HepG2 (cell line): Measurements from ENCODE around the gene ATP1A2. TPM values are rescaled to one million over a fixed set of nuclear protein-coding genes. Genes with fewer than 3 reads are reported as not detected.

Experiments
- ATAC-seq: fragments of 200-7000 bp; cut with Tn5 transposase; 3 replicates; pipeline ENCODE4 v1.9.1; 2020; ENCODE audit warnings: mild to moderate bottlenecking, moderate library complexity
- BruUV-seq: library from RNA; stranded (reverse); fragments of 400-500 nt; replicated peaks from 2 replicates; lab custom pipeline; 2021; lab: Mats Ljungman, UMichigan
- CTCF ChIA-PET: fragments of 300-600 bp; formaldehyde crosslinking; extraction: SDS; loops from one replicate; lab custom pipeline; 2021; ENCODE audit warnings: low total read pairs, inconsistent platforms, low intra/inter-chr PET ratio; lab: Yijun Ruan, JAX
- POLR2A ChIA-PET: fragments of 350-600 bp; sonication (Branson Sonifier 250); formaldehyde crosslinking; loops from one replicate; lab custom pipeline; 2020; ENCODE audit warnings: antibody characterized with exemption, inconsistent platforms; lab: Yijun Ruan, JAX
- DNase-seq: peaks from one replicate; pipeline ENCODE4 v3.0.0-alpha.2; 2015; ENCODE audit warnings: low spot score
- FAIRE-seq: peaks from 3 replicates; lab custom pipeline; 2011; peaks lifted over from hg19 to GRCh38; lab: Jason Lieb, UNC
- H2AFZ ChIP-seq: one replicate; pipeline ENCODE4 v1.6.1; 2011; ENCODE audit warnings: low read length, inconsistent platforms
- H3K27ac ChIP-seq: fragments of 300-600 bp; 3 replicates; pipeline ENCODE4 v1.8.0; 2011; ENCODE audit warnings: mixed run types, mild to moderate bottlenecking, mixed read lengths, low read length, inconsistent platforms; ENCODE audit not compliant: insufficient read depth; ENCODE audit errors: extremely low read length
- H3K27me3 ChIP-seq, 2 experiments: fragments of 200-600 bp in 1 of 2; 2 replicates in 1 of 2; 3 replicates in 1 of 2; pipeline versions ENCODE4 v1.6.0 to v1.8.0; 2011; ENCODE audit warnings: low read length in 2 of 2, mild to moderate bottlenecking in 2 of 2, moderate library complexity in 2 of 2, inconsistent platforms in 1 of 2; ENCODE audit not compliant: insufficient read depth in 2 of 2, control insufficient read depth in 1 of 2
- H3K36me3 ChIP-seq, 2 experiments: fragments of 200-600 bp in 1 of 2; replicated peaks in 1 of 2; 2 replicates in 1 of 2; 3 replicates in 1 of 2; pipeline versions ENCODE4 v1.5.1 to v1.8.0; 2011; ENCODE audit warnings: low read length in 2 of 2, inconsistent platforms in 1 of 2; ENCODE audit not compliant: insufficient read depth in 2 of 2, control insufficient read depth in 1 of 2
- H3K4me1 ChIP-seq: 2 replicates; pipeline ENCODE4 v1.5.1; 2012; ENCODE audit warnings: low read length, inconsistent platforms; ENCODE audit not compliant: insufficient read depth
- H3K4me2 ChIP-seq: 2 replicates; pipeline ENCODE4 v1.6.0; 2011; ENCODE audit warnings: low read depth, low read length, inconsistent platforms
- H3K4me3 ChIP-seq, 3 experiments: fragments of 200-600 bp in 1 of 3; sonication (generic), shearing (Covaris generic) in 1 of 3; replicated peaks in 1 of 3; 2 replicates each; pipeline ENCODE4 v1.5.1; 2011 to 2016; ENCODE audit warnings: low read length in 3 of 3, inconsistent platforms in 2 of 3, low read depth in 2 of 3, mild to moderate bottlenecking in 2 of 3, control low read depth in 1 of 3, mixed read lengths in 1 of 3; ENCODE audit not compliant: insufficient read depth in 1 of 3
- H3K79me2 ChIP-seq: one replicate; pipeline ENCODE4 v1.6.1; 2011; ENCODE audit warnings: low read length, inconsistent platforms; ENCODE audit not compliant: insufficient read depth
- H3K9ac ChIP-seq: 2 replicates; pipeline ENCODE4 v1.6.0; 2011; ENCODE audit warnings: mild to moderate bottlenecking, low read depth, low read length, inconsistent platforms; ENCODE audit not compliant: insufficient read depth
- H3K9me3 ChIP-seq: 2 replicates; pipeline ENCODE4 v1.5.1; 2012; ENCODE audit warnings: mild to moderate bottlenecking, low read length
- H4K20me1 ChIP-seq: 2 replicates; pipeline ENCODE4 v1.6.0; 2011; ENCODE audit warnings: inconsistent platforms, mild to moderate bottlenecking, low read length, moderate library complexity; ENCODE audit not compliant: insufficient read depth
- CEBPB ChIP-seq: IDR thresholded peaks from 2 replicates; pipeline ENCODE4 v1.6.1; 2011; ENCODE audit warnings: low read depth, low read length, improper control_type of control experiment, borderline replicate concordance
- EHMT2 ChIP-seq: fragments of 200-600 bp; sonication (generic); IDR thresholded peaks from 2 replicates; pipeline ENCODE4 v1.7.0; 2017; ENCODE audit warnings: antibody characterized with exemption, low read depth, low read length, borderline replicate concordance
- KAT2B ChIP-seq: fragments of 150-350 bp; IDR thresholded peaks from 2 replicates; pipeline ENCODE4 v1.6.1; 2014; ENCODE audit warnings: low read depth, low read length, borderline replicate concordance
- MNT ChIP-seq: fragments of 450-650 bp; IDR thresholded peaks from 2 replicates; pipeline ENCODE4 v1.6.1; 2016
- NR1H2 ChIP-seq: sonication (generic); formaldehyde crosslinking; IDR thresholded peaks from 2 replicates; pipeline ENCODE4 v1.8.1; 2022; ENCODE audit warnings: low read depth, missing genetic modification reagents, borderline replicate concordance
- ZNF296 ChIP-seq: sonication (generic); formaldehyde crosslinking; conservative IDR thresholded peaks from 2 replicates; pipeline ENCODE4 v1.5.0; 2020; ENCODE audit warnings: mild to moderate bottlenecking, missing genetic modification reagents
- ZZZ3 ChIP-seq: sonication (generic); formaldehyde crosslinking; IDR thresholded peaks from 2 replicates; pipeline ENCODE4 v1.4.0; 2020; ENCODE audit warnings: missing genetic modification reagents, mild to moderate bottlenecking, borderline replicate concordance
- WGBS: methylation state at CpG from one replicate; pipeline ENCODE4 v1.1.6; 2017; ENCODE audit warnings: low lambda C conversion rate; 5-methylcytosine and 5-hydroxymethylcytosine counted together
- in situ Hi-C: cut with HindIII; loops from 2 replicates; pipeline ENCODE4 v1.10.0; 2017; ENCODE audit warnings: low pct_unique_long_range_greater_than_20kb; ENCODE audit not compliant: extremely low pct_ligation_motif_present
- intact Hi-C: fragments of 100-400 bp; cut with micrococcal nuclease; formaldehyde crosslinking; loops from one replicate; pipeline ENCODE4 v1.10.0; 2022; ENCODE audit not compliant: unreplicated experiment
- polyA plus RNA-seq, 8 experiments: library from polyadenylated mRNA; depleted of rRNA in 3 of 8; stranded (reverse) in 7 of 8; unstranded in 1 of 8; fragments of >200 nt; fragmentation: Illumina TruSeq in 4 of 8; extraction: Trizol in 4 of 8; gene quantifications; 2 replicates each; pipeline versions ENCODE4 v1.2.1 to v1.2.3, GENCODE V29; 2011 to 2016; ENCODE audit warnings: low read depth in 4 of 8, missing spikeins in 1 of 8, mixed read lengths in 1 of 8; ENCODE audit not compliant: insufficient read depth in 1 of 8
- total RNA-seq, 5 experiments: library from RNA; depleted of rRNA; stranded (reverse); fragments of >200 nt; fragmentation: Illumina TruSeq; extraction: Trizol; gene quantifications; 2 replicates each; pipeline ENCODE4 v1.2.3, GENCODE V29; 2016; ENCODE audit warnings: low read depth in 1 of 5

The ATP1A2 gene
- total and polyA plus RNA-seq, 2 of the 13 experiments (the other 11 are each of a cell fraction or from before 2014, with no cell fraction given): 0.16 TPM; not detected in 1

GRCh38 chr1:160117300-160117699 is 1.7 kb downstream of the ATP1A2 start:
- POLR2A ChIA-PET: no interaction called here
- no peaks in the 10 kb centered on the region for H3K9me3 ChIP-seq
- FAIRE-seq: no peak
- 0% methylated on average over 1 of the region's 1 CpG for WGBS
- TF ChIP-seq CEBPB (peak; percentile 15; the same call in 1 of the 2 replicates), MNT (no peak)
- TF ChIP-seq, all 625 proteins: peak for 1
- H3K4me1 ChIP-seq: peaks cover 62% of the 10 kb centered on the region
- intact Hi-C loops (no loop called here), in situ Hi-C loops (no loop called here)
- no peak overlapping the region for H3K9ac ChIP-seq
- no peak overlapping the region for H2AFZ ChIP-seq
- no peaks in the 10 kb centered on the region for H3K79me2 ChIP-seq
- no TSS peak for BruUV-seq
- ATAC-seq (no peak), DNase-seq (no peak)
- no peaks in the 10 kb centered on the region for H4K20me1 ChIP-seq
- no peaks in the 10 kb centered on the region; a peak in 2 of 5 replicates for H3K27me3 ChIP-seq
- CTCF ChIA-PET: no interaction called here
- H3K36me3 ChIP-seq: no peaks in the 10 kb centered on the region
- no peak overlapping the region for H3K4me3 ChIP-seq
- no peak overlapping the region for H3K4me2 ChIP-seq
- no peak overlapping the region for H3K27ac ChIP-seq

GRCh38 chr1:160117709-160118183 is 2.2 kb downstream of the ATP1A2 start:
- Histone ChIP-seq H3K27ac (no peak overlapping the region), H3K27me3 (no peaks in the 10 kb centered on the region; a peak in 2 of 5 replicates), H3K4me2 (no peak overlapping the region), H4K20me1 (no peaks in the 10 kb centered on the region), H3K36me3 (no peaks in the 10 kb centered on the region), H2AFZ (no peak overlapping the region), H3K9me3 (no peaks in the 10 kb centered on the region), H3K79me2 (no peaks in the 10 kb centered on the region), H3K9ac (no peak overlapping the region), H3K4me3 (no peak overlapping the region), H3K4me1 (peaks cover 58% of the 10 kb centered on the region)
- 14% methylated on average over 2 of the region's 8 CpGs for WGBS
- FAIRE-seq: no peak
- CTCF ChIA-PET: no interaction called here
- TF ChIP-seq NR1H2 (CRISPR knock-in tag) (no peak), ZNF296 (CRISPR knock-in tag) (no peak), KAT2B (no peak), EHMT2 (no peak), ZZZ3 (CRISPR knock-in tag) (no peak)
- in situ Hi-C loops: no loop called here
- ATAC-seq: no peak
- DNase-seq: no peak
- no TSS peak for BruUV-seq
- POLR2A ChIA-PET: no interaction called here
- intact Hi-C loops: no loop called here
